HCT116 (cell line): ENCODE measurements around the gene ARMH1.

ENCODE experiments used
- CEBPB ChIP-seq: IDR thresholded peaks from 2 replicates; pipeline ENCODE4 v1.6.1; 2012; ENCODE audit warnings: low read depth
- CTCF ChIP-seq, 3 experiments: fragments of 200-600 bp in 1 of 3; sonication (generic) in 1 of 3; IDR thresholded peaks in 2 of 3; conservative IDR thresholded peaks in 1 of 3; 2 replicates each; pipeline ENCODE4 v1.5.1; 2012 to 2017; ENCODE audit warnings: low read depth in 2 of 3, low read length in 2 of 3, antibody characterized with exemption in 1 of 3, borderline replicate concordance in 1 of 3, control low read depth in 1 of 3, mild to moderate bottlenecking in 1 of 3, mixed read lengths in 1 of 3, mixed run types in 1 of 3, moderate library complexity in 1 of 3; ENCODE audit not compliant: insufficient read depth in 1 of 3
- EZH2 ChIP-seq: fragments of 200-600 bp; sonication (generic); IDR thresholded peaks from 2 replicates; pipeline ENCODE4 v1.6.1; 2017; ENCODE audit warnings: antibody characterized with exemption, mixed run types
- POLR2A ChIP-seq: IDR thresholded peaks from 2 replicates; pipeline ENCODE4 v1.7.0; 2011; ENCODE audit warnings: borderline replicate concordance; ENCODE audit not compliant: insufficient read depth, insufficient read length; ENCODE audit errors: extremely low read depth
- POLR2AphosphoS5 ChIP-seq: IDR thresholded peaks from 2 replicates; pipeline ENCODE4 v1.6.1; 2011; ENCODE audit warnings: mild to moderate bottlenecking, low read depth, low read length, moderate library complexity
- RAD21 ChIP-seq: IDR thresholded peaks from 2 replicates; pipeline ENCODE4 v1.6.1; 2012; ENCODE audit warnings: low read depth, mild to moderate bottlenecking
- YY1 ChIP-seq: IDR thresholded peaks from 2 replicates; pipeline ENCODE4 v1.6.1; 2011; ENCODE audit warnings: low read length, low read depth, moderate library complexity, mild to moderate bottlenecking; ENCODE audit not compliant: insufficient replicate concordance; ENCODE audit errors: extremely low read depth
- ZFX ChIP-seq: fragments of 450-650 bp; IDR thresholded peaks from 2 replicates; pipeline ENCODE4 v1.6.1; 2017
- TF ChIP-seq, protein P1 (sequence below): IDR thresholded peaks from 2 replicates; pipeline ENCODE4 v1.6.1; 2012

DNA sequence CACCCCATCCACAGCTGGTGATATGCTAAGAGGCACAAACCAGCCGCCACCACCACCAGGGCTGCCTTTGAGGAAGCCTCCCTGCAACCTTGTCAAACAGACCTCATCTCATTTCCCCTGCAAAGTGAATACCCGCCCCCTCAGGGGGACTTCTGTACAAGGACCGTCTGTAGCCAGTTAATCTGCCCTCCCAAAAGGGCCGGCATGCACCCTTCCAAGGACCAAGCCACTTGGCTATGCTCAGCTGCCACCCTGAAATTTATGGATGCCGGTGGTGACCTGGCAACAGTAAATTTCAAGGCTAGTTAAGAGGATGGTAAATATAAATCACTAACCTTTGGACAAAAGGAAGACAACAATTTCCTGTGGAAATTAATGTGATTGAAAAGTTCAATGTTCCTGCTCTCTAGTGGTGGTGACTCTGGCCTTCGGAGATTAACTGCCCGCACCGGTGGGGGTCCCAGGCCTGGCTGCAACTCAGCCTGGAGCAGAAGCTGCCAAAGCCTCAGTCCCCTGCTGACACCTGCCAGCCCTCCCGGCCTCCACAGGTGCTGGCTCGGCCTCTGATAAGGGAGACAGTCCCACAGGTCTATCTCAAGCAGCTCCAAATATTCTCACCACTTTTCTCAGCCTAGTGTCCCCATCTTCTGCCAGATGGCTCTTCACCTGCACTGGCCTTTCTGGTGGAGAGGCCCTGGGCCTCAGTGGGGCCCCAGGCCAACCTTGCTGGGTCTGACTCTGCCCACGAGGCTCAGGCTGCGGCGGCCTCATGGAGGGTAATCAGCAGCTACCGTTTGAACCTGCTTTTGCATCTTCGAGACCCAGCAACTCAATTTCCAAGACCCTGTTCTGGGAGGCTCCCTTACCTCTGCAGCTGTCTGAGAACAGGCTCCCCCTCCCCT lies 12.5 kb upstream of the ARMH1 start:
- TF ChIP-seq EZH2 (no peak), CEBPB (no peak), POLR2A (no peak), RAD21 (no peak), CTCF (IDR thresholded peaks at IDR 0.05 in 2 of 3, conservative IDR thresholded peaks at IDR 0.05 in 1 of 3; ENCODE audit: borderline replicate concordance in 1 of 3, insufficient read depth in 1 of 3, low read depth in 2 of 3, low read length in 2 of 3) (no peak), POLR2AphosphoS5 (no peak), ZFX (no peak), YY1 (no peak)
- TF ChIP-seq, protein P1, sequence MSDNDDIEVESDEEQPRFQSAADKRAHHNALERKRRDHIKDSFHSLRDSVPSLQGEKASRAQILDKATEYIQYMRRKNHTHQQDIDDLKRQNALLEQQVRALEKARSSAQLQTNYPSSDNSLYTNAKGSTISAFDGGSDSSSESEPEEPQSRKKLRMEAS: no peak
